GM19099 (cell line): ENCODE measurements around the gene ROS1.

Experiments used
- POLR2A ChIP-seq: IDR thresholded peaks from 3 replicates; pipeline ENCODE4 v1.6.1; 2011; ENCODE audit warnings: low read depth; ENCODE audit not compliant: insufficient read length; ENCODE audit errors: extremely low read depth

The ROS1 gene

DNA sequence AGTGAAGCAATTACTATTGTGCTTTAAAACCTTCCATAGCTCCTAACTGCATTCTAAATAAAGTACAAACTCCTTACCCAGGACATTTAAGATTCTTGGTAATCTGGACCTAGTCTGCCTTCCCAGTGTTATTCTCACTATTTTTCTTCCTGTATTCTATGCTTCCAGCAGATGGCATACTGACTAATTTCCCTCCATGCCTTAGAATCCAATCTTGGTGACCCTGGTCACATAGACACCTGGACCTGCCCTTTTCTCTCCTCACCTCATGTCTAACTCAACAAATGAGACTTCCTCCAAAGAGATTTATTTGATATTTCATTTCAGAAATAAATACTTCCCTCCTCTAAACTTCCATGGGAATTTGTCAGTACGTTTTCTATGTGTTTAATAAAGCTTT, 25.8 kb downstream of the ROS1 start:
- TF ChIP-seq POLR2A: no peak

DNA sequence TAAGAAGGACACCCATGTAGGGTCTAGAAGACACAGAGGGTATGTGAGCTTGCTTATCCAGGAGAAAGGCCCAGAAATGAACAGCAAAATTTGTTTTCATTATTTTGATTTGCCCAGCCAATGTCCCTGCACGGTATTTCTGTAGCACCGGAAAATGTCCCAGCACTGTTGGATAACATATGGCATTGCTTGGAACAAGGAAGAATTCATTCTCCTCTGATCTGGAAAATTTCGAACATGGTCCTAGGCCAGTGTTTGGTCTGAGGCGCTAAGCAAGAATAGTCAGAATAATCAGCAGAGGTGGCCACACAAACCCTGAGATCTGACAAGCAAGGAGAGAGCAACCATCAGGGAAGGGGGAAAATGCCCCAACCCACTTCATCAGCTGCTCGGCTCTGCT, 26.6 kb downstream of the ROS1 start:
- no peak for TF ChIP-seq POLR2A

DNA sequence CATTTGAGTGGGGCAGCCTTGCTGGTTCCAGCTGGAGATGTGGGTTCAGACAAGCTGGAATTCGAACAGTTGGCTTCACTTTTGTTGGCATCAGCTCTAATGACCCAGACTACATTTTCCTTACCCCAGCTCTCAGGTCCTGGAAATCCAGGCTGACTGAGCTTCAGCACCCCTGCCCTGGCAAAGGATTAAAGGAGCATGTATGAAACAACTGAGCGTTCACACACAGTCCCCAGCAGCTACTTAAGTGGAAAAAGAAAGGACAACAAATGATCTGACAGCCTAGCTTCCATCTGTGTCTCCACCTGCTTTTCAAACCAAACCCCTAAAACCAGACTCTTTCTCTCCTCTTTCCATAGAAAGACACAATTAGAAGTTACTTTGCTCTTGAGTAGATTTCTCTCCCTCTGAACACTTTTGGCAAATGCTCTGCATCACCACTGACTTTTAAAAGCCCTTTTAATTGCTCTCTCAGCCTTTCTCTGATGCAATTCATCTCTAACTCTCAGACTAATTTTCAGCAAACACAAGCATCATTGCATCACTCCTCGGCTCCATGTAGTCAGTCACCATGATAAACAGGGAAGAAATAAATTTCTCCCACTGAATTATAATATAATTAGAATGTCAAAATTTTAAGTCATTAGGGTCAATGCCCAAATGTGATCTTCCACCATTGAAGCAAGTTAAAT, 28.1 kb downstream of the ROS1 start:
- TF ChIP-seq POLR2A: no peak

GRCh38 chr6:117396228-117396627, 29.5 kb downstream of the ROS1 start:
- TF ChIP-seq POLR2A: no peak

DNA sequence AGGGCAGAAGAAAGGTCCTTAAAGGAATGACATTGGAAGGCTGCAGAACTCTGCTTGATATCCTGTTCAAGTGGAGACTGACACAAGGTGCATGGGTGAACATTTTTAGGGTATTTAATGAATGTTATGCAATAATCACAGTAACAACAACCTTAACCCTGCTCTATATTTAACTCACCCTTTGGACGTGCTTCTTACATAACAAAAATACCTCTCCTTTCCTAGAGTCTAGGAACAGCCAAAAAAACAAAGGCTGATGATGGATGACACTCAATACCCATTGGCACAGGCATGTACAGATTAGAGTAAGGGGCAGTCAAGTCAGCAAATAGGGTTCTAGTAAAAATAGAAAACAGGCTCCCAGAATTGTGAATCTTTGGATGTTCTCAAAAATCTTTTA, 30.6 kb downstream of the ROS1 start:
- TF ChIP-seq POLR2A: no peak

GRCh38 chr6:117393045-117393444, 32.7 kb downstream of the ROS1 start:
- TF ChIP-seq POLR2A: no peak

DNA sequence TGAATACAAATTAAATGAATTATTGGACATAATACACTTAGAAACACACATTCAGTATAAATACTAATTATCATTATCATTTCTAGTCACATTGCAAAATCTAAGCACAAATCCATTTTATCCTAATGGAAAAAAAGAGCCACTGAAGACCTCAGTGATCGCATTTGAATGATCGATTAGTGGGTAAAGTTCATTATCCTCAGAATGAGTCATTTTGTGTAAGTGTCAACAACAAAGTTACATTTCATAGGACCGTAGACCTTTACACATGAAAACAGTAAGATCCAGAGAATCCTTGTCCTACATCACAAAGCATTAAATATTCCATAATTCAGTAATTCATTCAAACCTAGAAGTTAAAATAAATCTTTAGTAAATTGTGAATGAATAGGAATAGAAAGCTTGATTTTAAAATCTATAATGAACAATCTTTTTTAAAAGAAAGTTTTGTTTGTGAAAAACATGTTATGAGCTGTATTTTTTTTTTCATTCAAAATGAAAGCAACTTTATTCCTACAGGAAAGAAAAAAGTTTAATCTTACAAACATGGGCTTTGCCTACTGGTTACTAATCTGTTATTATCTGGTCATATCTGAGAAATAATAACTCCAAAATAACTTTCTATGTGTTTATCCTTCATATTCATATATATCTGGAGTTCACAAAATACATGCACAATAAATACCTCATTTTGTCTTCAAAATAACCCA, 33.7 kb downstream of the ROS1 start:
- TF ChIP-seq POLR2A: no peak

- TF ChIP-seq POLR2A: no peak
These were observed 36.3 kb downstream of the ROS1 start for GRCh38 chr6:117389227-117390057.

GRCh38 chr6:117387454-117387974, 38.2 kb downstream of the ROS1 start:
- TF ChIP-seq POLR2A: no peak

DNA sequence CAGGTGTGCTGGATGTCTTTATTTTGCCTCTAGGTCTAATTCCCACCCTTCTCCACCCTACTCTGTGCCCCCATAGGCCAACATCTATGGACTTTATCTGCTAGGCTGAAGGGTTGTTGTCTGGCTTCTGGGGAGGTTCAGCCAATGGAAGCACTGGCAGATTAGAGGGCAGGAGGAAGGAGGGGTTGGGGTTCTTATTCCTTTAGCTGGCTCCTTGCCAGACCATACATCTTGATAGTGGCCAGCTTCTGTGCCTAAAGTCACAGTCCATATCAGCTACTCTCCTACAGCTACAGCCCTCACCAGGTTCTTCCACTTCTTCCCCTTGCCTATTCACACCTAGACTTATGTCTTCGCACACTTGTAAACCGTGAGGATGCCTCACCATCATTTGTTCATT, 41.1 kb downstream of the ROS1 start:
- no peak for TF ChIP-seq POLR2A

DNA sequence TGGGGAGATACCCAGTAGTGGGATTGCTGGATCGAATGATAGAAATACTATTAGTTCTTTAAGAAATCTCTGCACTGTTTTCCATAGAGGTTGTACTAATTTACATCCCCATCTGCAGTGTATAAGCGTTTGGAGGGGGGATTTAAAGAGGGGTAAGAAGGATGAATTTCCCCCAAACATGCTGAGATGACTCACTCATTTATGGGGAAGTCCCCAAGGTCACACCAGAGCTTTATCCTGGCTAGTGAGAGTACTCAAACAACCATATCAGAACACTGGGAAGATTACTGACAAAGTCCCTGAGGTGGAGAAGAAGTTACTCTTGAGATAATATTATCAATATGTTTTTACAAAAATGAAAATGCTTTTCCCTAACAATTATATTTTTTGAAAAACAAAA, 44.0 kb downstream of the ROS1 start:
- no peak for TF ChIP-seq POLR2A

DNA sequence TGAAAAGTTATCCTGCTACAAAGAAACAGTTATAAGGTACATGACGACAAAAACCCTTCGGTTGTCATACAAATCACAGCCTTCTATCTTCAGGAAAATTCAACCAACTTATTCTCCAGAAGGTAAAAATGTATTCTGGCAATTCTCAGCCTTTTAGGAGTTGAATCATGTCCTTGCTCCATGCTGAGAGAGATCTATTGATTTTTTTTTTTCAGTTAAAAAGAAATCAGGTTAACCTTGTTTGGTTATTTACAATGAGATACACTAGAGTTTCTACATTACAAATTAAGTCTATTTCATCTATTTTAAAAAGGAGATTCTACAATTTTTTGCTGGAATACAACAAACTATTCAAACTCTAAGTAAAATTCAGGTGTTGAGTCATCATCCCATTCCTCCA, 45.4 kb downstream of the ROS1 start:
- TF ChIP-seq POLR2A: no peak

GRCh38 chr6:117375446-117375845, 50.3 kb downstream of the ROS1 start:
- TF ChIP-seq POLR2A: no peak

DNA sequence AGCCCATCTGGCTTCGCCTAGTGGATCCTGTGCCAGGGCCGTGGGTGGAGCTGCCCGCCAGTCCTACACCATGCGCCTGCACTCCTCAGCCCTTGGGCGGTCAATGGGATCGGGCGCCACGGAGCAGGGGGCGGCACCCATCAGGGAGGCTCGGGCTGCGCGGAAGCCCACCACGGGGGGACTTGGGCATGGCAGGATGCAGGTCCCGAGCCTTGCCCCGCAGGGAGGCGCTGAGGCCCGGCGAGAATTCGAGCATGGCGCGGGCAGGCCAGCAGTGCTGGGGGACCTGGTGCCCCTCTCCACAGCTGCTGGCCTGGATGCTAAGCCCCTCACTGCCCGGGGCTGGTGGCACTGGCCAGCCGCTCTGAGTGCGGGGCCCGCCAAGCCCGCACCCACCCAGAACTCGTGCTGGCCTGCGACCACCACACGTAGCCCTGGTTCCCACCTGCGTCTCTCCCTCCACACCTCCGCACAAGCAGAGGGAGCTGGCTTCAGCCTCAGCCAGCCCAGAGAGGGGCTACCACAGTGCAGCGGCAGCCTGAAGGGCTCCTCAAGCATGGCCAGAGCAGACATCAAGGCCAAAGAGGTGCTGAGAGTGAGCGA, 52.4 kb downstream of the ROS1 start:
- TF ChIP-seq POLR2A: no peak

DNA sequence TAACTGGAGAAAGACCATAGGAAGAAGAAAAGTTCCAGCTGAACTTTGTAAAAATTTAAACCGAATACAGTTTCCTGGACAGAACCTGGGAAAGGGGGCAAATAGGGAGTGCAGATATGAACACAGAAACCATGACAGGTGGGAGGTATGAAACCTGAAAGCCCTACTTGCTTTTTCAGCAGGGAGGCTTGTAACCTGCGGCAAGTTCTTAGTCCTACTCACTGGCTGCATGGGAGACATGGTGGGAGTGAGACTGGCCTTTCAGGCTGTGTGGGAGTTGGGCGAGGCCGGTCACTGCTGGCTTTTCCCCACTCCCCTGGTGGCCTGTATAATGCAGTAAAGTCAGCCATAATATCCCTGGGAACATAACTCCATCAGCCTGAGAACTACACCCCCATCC, 54.2 kb downstream of the ROS1 start:
- no peak for TF ChIP-seq POLR2A
